RCC 7860 (cell line): ENCODE measurements around the gene PPP3CB.

Experiments
- DNase-seq: peaks from one replicate; pipeline ENCODE4 v3.0.0-alpha.2; 2015; ENCODE audit warnings: low spot score
- FAIRE-seq: peaks from 2 replicates; lab custom pipeline; 2012; peaks lifted over from hg19 to GRCh38; lab: Jason Lieb, UNC

The PPP3CB gene

DNA sequence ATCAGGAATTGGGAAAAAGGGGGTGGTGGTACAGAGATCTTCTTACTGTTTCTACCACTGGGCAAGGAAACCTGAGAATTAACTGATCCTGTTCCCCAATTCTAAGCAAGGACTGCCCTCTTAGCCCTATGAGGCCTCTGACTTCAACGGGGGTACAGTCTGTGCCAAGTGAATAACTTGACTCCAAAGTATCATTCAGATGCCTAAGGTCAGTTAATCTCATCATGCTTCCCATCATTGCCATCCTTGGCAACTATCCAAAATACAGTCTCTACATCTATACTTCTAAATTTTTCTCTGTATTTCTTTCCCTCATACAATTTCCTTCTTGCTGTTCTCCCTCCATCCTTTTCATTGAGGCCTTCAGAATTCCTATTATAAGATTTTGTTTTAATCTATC, 10.5 kb downstream of the PPP3CB start:
- FAIRE-seq (no peak), DNase-seq (no peak)

DNA sequence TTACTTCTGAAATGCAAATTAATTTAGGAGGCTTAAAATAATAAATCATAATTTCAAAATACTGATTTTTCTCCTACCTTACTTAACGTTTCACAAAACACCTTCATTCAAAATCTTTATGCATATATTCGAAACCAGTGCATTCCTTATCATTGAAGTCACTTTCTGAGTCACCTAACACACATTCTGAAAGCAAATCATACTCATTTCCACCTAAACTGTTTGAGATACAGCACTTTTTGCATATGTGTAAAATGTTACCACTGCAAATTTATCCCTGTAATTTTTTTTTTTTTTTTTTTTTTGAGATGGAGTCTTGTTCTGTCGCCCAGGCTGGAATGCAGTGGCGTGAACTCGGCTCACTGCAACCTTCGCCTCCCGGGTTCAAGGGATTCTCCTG, 15.7 kb downstream of the PPP3CB start:
- peak; percentile 92 for FAIRE-seq
- DNase-seq, result peak; percentile 78

DNA sequence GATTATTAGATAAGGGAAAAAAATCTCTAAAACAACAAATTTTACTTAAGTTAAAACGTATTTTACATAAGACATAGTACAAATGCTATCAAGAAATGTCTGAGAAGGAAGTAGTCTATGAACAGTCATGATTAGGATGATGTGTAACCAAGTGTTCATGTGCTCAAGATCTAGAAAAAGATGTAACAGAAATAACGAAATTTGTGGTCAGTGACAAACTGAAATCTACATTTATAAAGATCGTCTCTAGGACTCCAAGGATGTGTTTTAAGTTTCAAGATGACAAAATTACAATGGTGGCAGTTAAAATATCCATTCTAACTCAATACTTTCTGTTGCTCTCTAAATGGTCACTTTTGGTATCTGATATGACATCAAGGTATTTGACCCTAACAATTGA, 17.2 kb downstream of the PPP3CB start:
- DNase-seq (no peak), FAIRE-seq (no peak)

DNA sequence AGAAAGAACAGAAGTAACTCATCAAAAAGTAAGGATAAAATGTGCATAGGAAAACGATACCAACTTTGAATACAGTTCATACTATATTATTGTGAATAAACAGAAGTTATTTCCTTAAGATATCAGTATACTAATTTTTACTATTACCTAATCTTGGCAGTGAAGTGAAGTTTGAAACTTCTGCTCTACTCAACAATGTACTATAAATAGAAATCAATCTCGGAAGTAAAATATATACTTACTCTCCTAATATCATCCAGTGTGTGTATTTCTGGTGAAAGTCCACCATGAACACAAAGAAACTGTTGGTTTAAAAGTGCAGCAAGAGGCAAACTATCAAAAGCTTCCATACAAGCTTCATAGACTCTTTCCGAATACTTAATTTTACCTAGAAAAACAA, 24.6 kb downstream of the PPP3CB start:
- FAIRE-seq (no peak), DNase-seq (no peak)

DNA sequence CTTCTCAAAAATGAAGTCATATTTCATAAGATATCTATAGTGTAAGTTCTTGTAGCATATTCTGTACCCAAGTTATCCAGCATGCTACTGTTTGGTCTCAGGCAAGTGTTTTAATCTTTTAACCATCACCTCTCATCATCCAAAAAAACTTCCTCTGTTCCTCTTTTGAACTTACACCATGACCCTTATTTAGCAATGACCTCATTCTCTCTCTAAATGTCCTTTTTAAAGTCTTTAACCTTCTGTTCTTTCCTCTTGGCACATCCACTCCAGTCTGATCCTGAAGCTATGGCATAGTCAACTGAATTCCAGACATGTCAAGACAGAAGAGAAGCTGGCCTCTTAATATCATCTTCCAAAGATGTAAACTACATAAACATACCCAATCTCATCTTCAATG, 26.2 kb downstream of the PPP3CB start:
- FAIRE-seq (no peak), DNase-seq (no peak)

DNA sequence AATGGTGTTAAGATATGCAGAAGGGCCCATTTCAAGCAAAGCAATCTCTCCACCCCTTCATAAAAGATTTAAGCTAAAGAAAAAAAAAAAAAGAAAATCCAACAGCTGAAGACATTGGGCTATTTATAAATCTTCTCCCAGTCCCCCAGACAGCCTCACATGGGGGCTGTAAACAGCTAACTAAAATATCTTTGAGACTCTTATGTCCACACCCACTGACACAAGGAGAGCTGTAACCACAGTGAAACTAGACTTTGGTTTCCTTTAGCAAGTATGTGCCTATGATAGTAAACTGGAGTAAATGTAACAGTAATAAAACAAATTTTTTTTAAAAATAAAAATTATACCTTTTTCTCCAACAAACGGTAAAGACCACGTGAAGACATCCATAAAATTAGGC, 28.6 kb downstream of the PPP3CB start:
- DNase-seq (no peak), FAIRE-seq (no peak)

DNA sequence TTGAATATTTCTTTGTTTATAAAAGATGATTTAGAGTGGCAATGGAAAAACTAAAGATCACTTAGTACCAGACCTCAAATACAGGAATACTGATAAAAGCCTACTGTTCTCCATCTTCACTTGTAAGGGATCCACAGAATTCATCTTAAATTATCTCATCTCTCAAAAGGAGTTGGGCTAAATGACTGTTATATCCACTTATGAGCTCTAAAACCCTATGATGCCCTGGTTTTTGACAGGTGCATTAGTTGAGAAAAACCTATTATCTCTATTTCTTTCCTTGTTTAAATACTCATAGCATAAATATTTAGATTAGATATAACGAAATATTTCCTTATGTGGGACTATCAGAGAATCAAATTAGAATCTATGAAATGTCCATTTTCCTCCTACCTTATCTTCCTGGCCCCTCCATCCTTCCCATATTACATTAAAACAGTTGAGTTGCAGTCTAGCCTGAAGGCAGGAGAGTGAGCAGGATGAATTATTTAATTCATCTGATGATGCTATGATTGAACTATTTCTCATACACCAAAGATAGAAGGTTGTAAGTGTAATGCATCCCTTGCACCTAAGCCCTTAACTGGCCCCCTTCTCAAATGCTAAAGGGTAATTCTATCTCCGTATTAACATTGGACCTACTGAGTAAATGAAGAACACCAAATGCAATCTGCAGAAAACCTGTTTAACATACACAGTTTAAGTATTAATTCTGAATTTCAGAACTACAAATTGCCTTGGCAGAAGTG, 29.7 kb downstream of the PPP3CB start:
- no peak for DNase-seq
- no peak for FAIRE-seq

DNA sequence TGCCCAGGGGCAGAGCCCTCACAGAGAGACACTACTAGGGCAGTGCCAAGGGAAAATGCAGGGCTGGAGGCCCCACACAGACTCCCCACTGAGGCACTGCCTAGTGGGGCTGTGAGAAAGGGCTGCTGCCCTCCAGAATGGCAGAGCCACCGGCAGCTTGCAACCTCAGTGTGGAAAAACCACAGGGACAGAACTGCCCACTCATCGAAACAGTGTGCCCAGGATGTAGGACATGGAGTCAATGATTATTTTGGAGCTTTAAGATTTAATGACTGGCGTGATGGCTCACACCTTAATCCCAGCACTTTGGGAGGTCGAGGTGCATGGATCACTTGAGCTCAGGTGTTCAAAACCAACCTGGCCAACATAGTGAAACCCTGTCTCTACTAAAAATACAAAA, 34.9 kb downstream of the PPP3CB start:
- no peak for DNase-seq
- FAIRE-seq, result no peak

DNA sequence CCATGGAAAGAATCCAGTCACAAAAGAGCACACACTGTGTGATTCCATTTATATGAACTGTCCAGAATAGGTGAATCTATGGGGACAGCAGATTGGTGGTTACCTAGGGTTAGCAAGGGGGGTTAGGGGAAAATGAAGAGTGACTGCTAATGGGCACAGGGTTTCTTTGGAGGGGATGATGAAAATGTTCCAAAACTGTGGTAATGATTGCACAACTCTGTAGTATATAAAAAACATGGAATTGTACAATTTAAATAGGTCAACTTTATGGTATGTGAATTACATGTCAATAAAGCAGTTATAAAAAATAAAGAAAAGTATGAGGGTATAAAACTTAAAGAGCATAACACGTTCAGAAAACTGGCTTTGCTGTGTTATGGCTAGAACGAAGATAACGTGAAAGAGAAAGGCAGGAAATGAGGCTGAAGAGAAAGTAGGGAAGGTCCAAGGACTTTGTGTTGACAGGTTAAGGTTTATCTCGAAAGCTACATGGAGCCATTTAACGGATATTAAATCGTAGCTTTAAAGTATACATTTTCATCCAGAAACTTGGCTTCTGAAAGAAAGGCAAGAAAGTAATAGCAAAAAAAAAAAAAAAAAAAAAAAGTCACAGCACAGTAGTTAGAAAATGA, 36.0 kb downstream of the PPP3CB start:
- FAIRE-seq (no peak), DNase-seq (no peak)

DNA sequence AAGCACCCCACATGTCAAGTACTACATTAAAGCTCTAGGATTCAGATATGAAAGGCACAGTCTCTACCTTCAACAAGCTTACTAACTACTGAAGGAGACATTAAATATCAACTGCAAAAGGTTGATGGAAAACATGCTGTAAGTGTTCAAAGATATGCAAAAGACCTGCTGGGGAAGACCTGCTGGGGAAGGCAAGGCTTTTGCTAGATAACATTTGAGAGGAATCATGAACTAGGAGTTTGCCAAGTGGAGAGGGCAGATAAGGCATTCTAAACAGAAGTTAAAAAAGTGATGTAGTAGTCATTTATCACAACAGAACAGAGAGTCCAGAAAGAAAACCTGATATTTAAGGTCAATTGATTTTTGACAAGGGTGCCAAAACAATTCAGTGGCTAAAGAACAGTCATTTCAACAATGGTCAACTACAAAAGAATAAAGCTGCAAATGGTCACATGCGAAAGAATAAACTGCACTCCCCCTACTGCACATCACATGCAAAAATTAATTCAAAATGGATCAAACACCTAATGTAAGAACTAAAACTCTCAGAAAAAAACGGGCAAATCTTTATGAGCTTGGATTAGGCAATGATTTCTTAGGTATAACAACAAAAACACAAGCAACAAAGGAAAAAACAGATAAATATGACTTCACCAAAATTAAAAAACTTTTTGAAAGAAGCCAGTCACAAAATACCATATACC, 39.5 kb downstream of the PPP3CB start:
- no peak for DNase-seq
- FAIRE-seq, result no peak

DNA sequence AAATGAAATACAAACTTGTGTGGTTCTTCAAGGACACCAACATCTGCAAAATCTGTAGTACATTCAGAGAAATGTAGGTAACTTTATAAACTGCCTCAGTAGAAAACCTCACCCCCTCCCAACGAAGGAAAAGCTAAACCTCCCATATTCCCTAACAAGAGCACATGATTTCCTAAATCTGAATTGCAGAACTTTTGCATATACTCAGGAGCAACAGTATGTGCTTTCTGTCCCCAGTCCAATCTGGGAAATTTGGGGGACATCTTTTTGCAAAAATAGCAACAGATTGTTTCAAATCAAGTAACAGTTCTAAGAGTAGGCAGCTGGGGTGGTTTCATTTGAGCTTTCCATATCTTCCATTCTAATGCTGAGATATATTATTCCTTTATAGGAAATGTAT, 46.7 kb downstream of the PPP3CB start:
- FAIRE-seq, result no peak
- DNase-seq, result no peak

DNA sequence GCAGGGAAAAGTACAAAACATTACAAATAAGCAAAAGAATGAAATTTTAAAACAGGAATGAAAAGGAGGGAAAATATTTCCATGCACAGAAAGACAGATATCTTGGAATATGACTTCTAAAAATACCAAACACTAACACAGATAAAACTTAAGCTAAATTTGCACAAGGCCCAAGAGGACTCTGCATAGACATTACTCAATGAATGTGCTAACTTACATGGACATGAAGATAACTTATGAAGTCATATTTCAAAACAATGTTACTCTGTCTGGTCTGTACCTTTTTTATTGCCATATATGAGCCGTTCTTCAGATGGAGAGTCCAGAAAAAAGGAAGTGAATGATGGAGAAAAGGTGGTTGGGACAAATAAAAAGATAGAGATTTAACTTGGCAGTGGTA, 47.4 kb downstream of the PPP3CB start:
- DNase-seq, result no peak

DNA sequence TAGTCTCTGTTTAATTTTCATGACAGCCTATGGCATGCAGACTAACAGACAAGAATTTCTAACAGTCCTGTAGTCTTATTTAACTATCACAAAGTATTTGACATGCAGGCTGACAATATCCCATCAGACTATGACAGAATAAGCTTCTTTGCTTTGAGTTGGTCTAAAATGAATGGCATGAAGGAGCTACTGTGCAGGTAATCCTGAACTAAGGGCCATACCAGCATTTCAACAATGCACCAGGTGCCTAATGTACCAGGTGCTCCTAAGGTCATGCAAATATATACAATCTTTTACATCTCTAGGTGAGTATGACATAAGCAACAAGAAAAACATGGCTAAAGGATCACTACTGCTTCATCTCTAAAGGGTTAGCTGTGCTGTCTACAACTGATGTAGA, 48.9 kb downstream of the PPP3CB start:
- no peak for DNase-seq
- FAIRE-seq, result no peak

More for the DNA sequence above, 47.4 kb downstream of the PPP3CB start:
- no peak for FAIRE-seq

DNA sequence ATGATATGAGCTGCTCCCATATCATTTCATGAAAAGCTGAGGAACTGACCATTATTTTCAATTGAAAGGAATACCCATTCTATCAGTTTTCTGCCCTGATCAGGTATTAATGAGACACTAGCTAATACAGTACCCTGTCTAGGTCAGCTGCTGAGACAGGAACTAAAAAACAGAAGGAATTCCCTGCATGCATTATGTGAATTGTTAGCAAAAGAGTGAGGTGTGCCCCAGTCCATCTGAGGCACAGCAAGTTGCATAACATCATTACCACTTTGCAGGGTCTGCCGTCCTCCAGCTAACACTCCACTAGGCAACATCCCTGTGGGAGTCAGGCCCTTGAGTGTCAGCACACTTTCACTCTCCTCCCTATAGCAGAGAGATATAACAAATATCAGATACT, 51.4 kb downstream of the PPP3CB start:
- no peak for FAIRE-seq

DNA sequence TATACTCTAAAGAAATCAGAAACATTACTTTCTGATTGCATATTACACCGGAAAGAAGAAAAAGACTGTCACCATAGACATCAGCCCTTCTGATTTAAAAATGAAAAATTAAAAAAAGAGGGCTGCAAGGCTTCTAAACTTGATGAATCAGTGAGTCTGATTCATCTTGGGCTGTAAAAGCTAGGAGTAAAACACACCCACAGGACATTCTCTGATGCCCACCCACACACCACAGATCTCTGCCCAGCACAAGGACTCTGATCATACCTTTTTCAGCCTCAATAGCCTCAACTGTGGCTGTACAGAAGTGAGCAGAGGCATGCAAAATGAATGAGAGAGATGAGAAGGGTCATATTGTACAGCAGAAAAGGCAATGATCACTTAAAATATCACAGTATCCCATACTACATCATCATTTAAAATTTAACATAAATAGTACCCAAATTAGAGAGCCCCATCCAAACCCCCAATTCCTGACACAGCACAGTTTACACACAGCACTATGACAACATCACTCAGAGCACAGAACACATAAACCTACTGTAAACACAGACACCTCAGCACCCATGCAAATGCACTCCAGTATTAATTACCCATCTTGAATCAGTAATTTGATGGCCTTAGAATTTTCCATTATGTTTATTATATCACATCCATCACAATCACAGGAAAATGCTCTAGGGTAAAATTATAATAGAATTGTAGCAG, 56.1 kb downstream of the PPP3CB start:
- DNase-seq (peak; percentile 22), FAIRE-seq (peak; percentile 77)

More for the DNA sequence above, 51.4 kb downstream of the PPP3CB start:
- DNase-seq, result no peak

DNA sequence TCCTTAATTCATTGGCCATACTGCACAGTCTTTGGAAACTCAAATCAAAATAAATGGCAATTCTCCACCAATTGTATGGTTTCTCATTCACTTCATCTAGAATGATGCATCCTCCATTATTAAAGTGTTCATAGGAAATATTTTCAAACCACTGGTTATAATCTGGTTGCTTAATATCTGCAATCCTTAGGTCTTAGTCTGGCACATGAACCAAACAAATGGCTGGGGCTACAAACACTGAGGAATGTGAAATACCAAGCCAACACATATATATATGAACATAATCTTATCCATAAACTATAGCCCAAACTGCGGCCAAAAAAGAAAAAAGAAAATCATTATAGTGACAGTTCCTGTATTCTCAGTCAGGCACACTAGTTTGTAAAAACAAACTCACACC, 56.8 kb downstream of the PPP3CB start:
- no peak for FAIRE-seq
- no peak for DNase-seq

DNA sequence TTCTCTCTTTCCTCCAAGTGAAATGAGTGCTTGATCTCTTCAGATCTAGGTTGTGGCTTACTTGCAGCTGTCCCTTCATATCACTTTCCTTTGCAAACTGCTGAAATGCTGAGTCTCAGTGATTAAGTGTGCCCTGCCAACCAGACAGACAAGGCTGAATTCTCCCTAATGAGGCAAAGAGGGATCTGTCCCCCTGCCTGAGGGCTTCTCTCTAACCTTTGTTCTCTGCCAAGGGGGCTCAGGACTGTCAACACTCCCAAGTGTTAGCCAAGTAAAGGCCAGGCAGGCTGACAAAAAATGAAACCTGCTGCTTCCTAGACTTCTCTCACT, 62.3 kb downstream of the PPP3CB start, which contains the start of gene MSS51:
TSS of gene MSS51 (minus strand) at position 24 of the 330 bp plus-strand sequence. CDS start 5,277 bp downstream, outside the sequence.
- no peak for DNase-seq
- FAIRE-seq, result no peak

DNA sequence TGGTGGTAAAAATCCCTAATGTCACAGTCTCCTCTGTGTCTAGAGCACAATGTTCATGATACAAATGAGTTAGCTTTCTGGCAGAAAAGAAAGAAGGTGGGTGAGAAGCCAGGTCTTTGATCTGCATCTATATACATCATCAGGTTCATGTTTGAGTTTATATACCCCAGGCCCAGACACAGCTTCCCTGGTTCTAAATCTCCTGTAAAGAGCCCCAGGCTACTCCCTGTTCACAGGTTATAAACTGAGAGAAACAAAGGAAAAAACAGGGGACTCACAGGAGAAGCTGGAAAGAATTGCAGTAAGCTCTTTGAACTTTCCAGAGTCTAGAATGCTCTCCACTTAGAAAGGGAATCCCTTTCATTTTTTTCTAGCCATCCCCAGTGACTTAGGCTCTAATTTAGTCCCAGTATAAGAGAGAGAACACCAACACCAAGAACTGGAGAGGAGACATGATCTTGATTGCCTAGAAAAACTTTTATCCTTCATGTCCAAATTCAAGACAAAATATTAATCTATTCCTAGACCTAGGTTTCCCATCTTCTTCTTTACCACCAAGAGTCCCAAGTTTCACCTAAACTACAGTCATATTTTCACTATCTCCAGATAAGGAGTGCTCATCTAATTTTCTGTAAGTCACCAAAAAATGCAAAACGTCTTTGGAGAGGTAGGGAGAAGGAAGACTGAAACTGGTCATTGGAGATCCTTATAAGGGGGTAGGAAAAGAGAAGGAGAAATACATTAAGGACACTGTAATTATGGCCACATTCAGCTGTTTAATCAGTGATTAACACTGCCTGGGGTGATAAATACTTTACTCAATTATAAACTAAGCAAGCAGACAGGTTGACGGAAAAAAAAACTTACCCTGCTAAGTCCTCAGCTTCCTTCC, 62.9 kb downstream of the PPP3CB start:
- DNase-seq, result no peak
- FAIRE-seq, result no peak

DNA sequence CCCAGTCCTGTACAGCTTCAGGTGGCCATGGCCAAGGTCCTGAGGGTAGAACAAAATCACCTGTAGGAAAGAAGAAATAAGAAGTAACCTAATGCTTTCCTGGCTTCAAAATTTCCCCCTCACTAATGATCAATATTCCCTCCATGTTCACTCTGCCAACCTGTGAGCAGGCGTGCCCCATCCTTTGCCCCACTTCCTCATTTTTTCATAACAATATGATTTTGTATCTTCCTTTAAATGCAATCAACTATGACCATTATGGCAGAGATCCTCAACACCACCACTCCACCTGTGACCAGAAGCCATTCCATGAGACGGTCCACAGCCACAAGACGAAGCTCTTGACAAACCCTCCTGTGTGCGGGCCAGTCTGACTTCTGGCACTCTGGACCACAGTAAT, 69.5 kb downstream of the PPP3CB start:
- no peak for DNase-seq
- no peak for FAIRE-seq

DNA sequence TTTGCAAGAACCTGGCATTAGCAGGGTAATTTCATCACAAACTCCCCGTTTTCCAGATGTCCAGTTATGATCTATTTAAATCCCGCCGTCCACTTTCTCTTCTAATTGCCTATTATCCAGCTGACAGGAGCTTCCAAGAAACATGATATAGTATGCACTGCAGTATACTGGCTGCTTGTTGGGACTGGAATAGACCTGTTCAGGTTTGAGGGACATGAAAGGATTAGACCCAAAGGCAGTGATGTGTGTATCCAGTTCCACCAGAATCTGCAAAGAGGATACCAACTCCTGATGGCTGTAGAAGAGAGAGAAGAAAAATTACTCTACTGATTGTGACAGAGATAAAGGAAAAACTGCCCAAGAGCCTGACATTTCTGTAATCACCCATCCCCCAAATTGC, 71.3 kb downstream of the PPP3CB start:
- no peak for FAIRE-seq
- no peak for DNase-seq
